HG03025 (cell line): Measurements from ENCODE around the gene PMPCA.

Source experiments
- ATAC-seq: cut with Tn5 transposase; IDR thresholded peaks from one replicate; pipeline ENCODE4 v1.9.1; 2021; ENCODE audit warnings: mild to moderate bottlenecking, moderate library complexity; ENCODE audit not compliant: unreplicated experiment, low FRiP score

Gene PMPCA

GRCh38 chr9:136372561-136373299 lies 37.7 kb upstream of the PMPCA start:
- no peak for ATAC-seq

- no peak for ATAC-seq
These were observed 36.9 kb upstream of the PMPCA start, which contains the start of gene CARD9 for GRCh38 chr9:136373300-136374182. Gene CARD9 (minus strand): TSS chr9:136373669. CDS start chr9:136372078, 1,591 bp downstream.

GRCh38 chr9:136374183-136374575 lies 36.3 kb upstream of the PMPCA start:
- ATAC-seq: no peak

- no peak for ATAC-seq
These were observed 35.4 kb upstream of the PMPCA start for GRCh38 chr9:136375096-136375495.

- no peak for ATAC-seq
These were observed 34.0 kb upstream of the PMPCA start for GRCh38 chr9:136376457-136376856.

GRCh38 chr9:136377341-136378169 lies 32.9 kb upstream of the PMPCA start:
- no peak for ATAC-seq

- no peak for ATAC-seq
These were observed 32.1 kb upstream of the PMPCA start for GRCh38 chr9:136378170-136379002.

- no peak for ATAC-seq
These were observed 31.5 kb upstream of the PMPCA start for GRCh38 chr9:136379003-136379287.

GRCh38 chr9:136379401-136379800 lies 31.1 kb upstream of the PMPCA start:
- no peak for ATAC-seq

GRCh38 chr9:136379891-136380290 lies 30.6 kb upstream of the PMPCA start:
- ATAC-seq: no peak

GRCh38 chr9:136380381-136380780 lies 30.1 kb upstream of the PMPCA start:
- ATAC-seq: no peak

- ATAC-seq: no peak
These were observed 29.1 kb upstream of the PMPCA start for GRCh38 chr9:136381311-136381710.

- ATAC-seq: no peak
These were observed 28.4 kb upstream of the PMPCA start for GRCh38 chr9:136381966-136382513.

GRCh38 chr9:136383436-136383835 lies 27.0 kb upstream of the PMPCA start:
- no peak for ATAC-seq

- no peak for ATAC-seq
These were observed 25.4 kb upstream of the PMPCA start for GRCh38 chr9:136385015-136385414.

GRCh38 chr9:136386018-136386417 lies 24.4 kb upstream of the PMPCA start:
- no peak for ATAC-seq

- ATAC-seq: no peak
These were observed 23.2 kb upstream of the PMPCA start for GRCh38 chr9:136387217-136387616.

- no peak for ATAC-seq
These were observed 21.1 kb upstream of the PMPCA start for GRCh38 chr9:136389396-136389795.

GRCh38 chr9:136391737-136392537 lies 18.5 kb upstream of the PMPCA start:
- no peak for ATAC-seq
